Natural killer cell (primary cell): ENCODE results near the gene L3MBTL4. TPM values are rescaled to one million over a fixed set of nuclear protein-coding genes. Genes with fewer than 3 reads are reported as not detected.

ENCODE experiments used
- ATAC-seq, 3 donors: fragments of 150-1000 bp in 2 of 3; fragments of 200-7000 bp in 1 of 3; cut with Tn5 transposase; 1 replicate in 1 of 3; 2 replicates in 2 of 3; pipeline ENCODE4 v1.10.0; 2021; ENCODE audit warnings: mild to moderate bottlenecking in 2 of 3, moderate library complexity in 2 of 3
- DNase-seq, 2 donors: peaks; one replicate each; pipeline versions ENCODE4 v3.0.0 to v3.0.0-alpha.2; 2013 to 2021; ENCODE audit warnings: mixed read lengths in 1 of 2
- H3K27ac ChIP-seq: one replicate; pipeline ENCODE4 v1.5.1; 2013; ENCODE audit warnings: mild to moderate bottlenecking, low read length
- H3K27me3 ChIP-seq: one replicate; pipeline ENCODE4 v1.6.1; 2013; ENCODE audit warnings: low read length; ENCODE audit not compliant: control insufficient read depth, insufficient read depth
- H3K36me3 ChIP-seq: one replicate; pipeline ENCODE4 v1.6.1; 2013; ENCODE audit warnings: low read length; ENCODE audit not compliant: control insufficient read depth, insufficient read depth
- H3K4me1 ChIP-seq: one replicate; pipeline ENCODE4 v1.6.1; 2013; ENCODE audit warnings: low read length; ENCODE audit not compliant: control insufficient read depth, insufficient read depth
- H3K4me3 ChIP-seq: one replicate; pipeline ENCODE4 v1.5.1; 2013; ENCODE audit warnings: low read length
- H3K9me3 ChIP-seq: one replicate; pipeline ENCODE4 v1.6.1; 2013; ENCODE audit warnings: low read length; ENCODE audit not compliant: control insufficient read depth, insufficient read depth
- H3K27ac Mint-ChIP-seq, 2 donors: one replicate each; pipeline ENCODE4 v1.8.0; 2022; ENCODE audit warnings: mild to moderate bottlenecking in 2 of 2, mixed read lengths in 2 of 2, moderate library complexity in 1 of 2
- H3K27me3 Mint-ChIP-seq, 2 donors: one replicate each; pipeline ENCODE4 v1.8.0; 2022; ENCODE audit warnings: low read depth in 2 of 2, mixed read lengths in 2 of 2
- H3K36me3 Mint-ChIP-seq: one replicate; pipeline ENCODE4 v1.8.0; 2022; ENCODE audit warnings: mixed read lengths
- H3K4me1 Mint-ChIP-seq, 2 donors: one replicate each; pipeline ENCODE4 v1.8.0; 2022; ENCODE audit warnings: mixed read lengths in 2 of 2
- H3K4me3 Mint-ChIP-seq: one replicate; pipeline ENCODE4 v1.8.0; 2022; ENCODE audit warnings: mild to moderate bottlenecking, moderate library complexity, mixed read lengths
- H3K9me3 Mint-ChIP-seq, 2 donors: one replicate each; pipeline ENCODE4 v1.8.0; 2022; ENCODE audit warnings: mixed read lengths in 2 of 2
- CTCF ChIP-seq: fragments of 200-600 bp; IDR thresholded peaks from one replicate; pipeline ENCODE4 v1.8.0; 2022; ENCODE audit warnings: antibody characterized with exemption
- WGBS: methylation state at CpG from one replicate; pipeline ENCODE4 v1.1.7; 2013; ENCODE audit warnings: missing lambda C conversion rate; ENCODE audit not compliant: insufficient coverage; 5-methylcytosine and 5-hydroxymethylcytosine counted together
- intact Hi-C: fragments of 100-400 bp; cut with micrococcal nuclease; formaldehyde crosslinking; loops from one replicate; pipeline ENCODE4 v1.14.2; 2022
- total RNA-seq, 4 donors: library from RNA; stranded (reverse); fragments of 120-200 nt in 1 of 4; gene quantifications; one replicate each; pipeline versions ENCODE4 v1.2.3 to v1.2.4, GENCODE V29; 2013 to 2022

Gene L3MBTL4
- total RNA-seq, 3 donors from 2014 or later (not counting 1 experiment from before 2014, with no cell fraction given) = 27.9 to 34.2 (median 30.0) TPM

GRCh38 chr18:6058941-6059340, 355.8 kb downstream of the L3MBTL4 start:
- Mint-ChIP-seq H3K36me3 (peaks cover 3% of the 10 kb centered on the region), H3K27ac (no peak overlapping the region), H3K4me1 (peaks cover 11 to 14% of the 10 kb centered on the region in 2 donors), H3K4me3 (no peak overlapping the region), H3K27me3 (no peaks in the 10 kb centered on the region), H3K9me3 (no peaks in the 10 kb centered on the region)
- Histone ChIP-seq H3K9me3 (no peaks in the 10 kb centered on the region), H3K4me1 (no peaks in the 10 kb centered on the region), H3K4me3 (no peak overlapping the region), H3K27ac (no peak overlapping the region), H3K36me3 (no peaks in the 10 kb centered on the region), H3K27me3 (no peaks in the 10 kb centered on the region)
- 89% methylated on average over 5 of the region's 6 CpGs for WGBS
- DNase-seq = no peak
- peak in 1 of 3 donors; percentile 21 for ATAC-seq
- no peak for TF ChIP-seq CTCF
- intact Hi-C loops = no loop called here

DNA sequence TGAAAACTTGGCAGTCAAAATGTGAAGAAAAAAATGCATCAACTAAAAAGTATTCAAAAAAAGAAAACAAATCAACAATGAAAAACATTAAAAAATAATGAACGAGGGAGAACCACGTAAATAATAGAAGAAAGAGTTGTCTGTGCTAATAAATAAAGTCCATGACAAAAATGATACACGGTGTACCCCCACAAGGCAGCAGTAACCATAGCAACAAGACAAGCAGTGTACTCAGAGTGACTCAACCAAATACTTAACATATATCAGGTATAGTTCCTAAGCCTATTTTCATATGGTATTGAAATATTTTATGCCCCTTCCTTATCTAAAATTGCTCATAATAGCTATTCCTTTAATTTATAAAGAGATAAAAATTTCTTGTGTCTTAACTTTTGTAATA, 357.1 kb downstream of the L3MBTL4 start:
- Histone ChIP-seq H3K4me3 (no peak overlapping the region), H3K9me3 (no peaks in the 10 kb centered on the region), H3K27ac (no peak overlapping the region), H3K27me3 (no peaks in the 10 kb centered on the region), H3K36me3 (no peaks in the 10 kb centered on the region), H3K4me1 (no peaks in the 10 kb centered on the region)
- no peaks in the 10 kb centered on the region for H3K9me3 Mint-ChIP-seq
- no peak for TF ChIP-seq CTCF
- H3K36me3 Mint-ChIP-seq = no peaks in the 10 kb centered on the region
- H3K27me3 Mint-ChIP-seq = no peaks in the 10 kb centered on the region
- no peak overlapping the region for H3K4me3 Mint-ChIP-seq
- DNase-seq (no peak), ATAC-seq (no peak)
- WGBS = no CpG with 5 or more reads among the region's 3 CpGs
- intact Hi-C loops = no loop called here
- no peak overlapping the region for H3K27ac Mint-ChIP-seq
- peaks cover 11 to 14% of the 10 kb centered on the region in 2 donors for H3K4me1 Mint-ChIP-seq

DNA sequence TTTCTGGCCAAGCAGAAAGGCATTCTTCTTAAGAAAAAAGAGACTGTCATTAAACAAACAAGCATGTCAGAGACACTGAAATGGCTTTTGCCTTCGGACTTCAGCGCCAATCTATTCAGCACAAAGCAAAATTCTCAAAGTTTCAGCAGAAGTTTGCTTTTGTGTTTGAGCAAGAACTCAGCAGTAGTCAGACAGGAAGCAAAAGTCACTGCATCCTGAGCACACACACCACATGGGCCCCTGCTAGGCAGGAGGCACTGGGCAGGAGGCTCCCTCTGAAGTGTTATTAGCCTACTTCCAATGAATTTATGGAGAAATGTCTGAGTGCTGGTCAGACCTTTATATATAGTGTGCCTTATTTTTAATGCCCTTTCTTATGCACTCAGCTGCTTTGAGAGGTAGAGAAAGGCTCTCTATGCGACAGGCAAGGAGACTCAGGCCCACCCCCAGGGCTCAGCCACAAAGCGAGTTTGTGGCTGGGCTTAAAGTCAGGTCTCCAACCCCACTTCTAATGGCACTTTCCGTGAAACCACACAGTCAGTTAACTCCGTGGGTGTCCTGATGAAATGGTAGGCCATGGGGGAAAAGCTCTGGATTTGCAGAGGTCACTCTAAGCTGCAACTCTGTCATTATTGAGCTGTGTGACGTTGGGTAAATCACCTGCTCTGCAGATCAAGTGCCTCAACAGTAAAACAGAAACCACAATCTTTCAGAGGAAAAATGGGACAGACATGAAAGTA, 358.4 kb downstream of the L3MBTL4 start:
- Mint-ChIP-seq H3K27me3 (no peaks in the 10 kb centered on the region), H3K9me3 (no peaks in the 10 kb centered on the region), H3K4me1 (peaks cover 11 to 14% of the 10 kb centered on the region in 2 donors), H3K36me3 (no peaks in the 10 kb centered on the region), H3K4me3 (no peak overlapping the region), H3K27ac (peak overlapping the region in 1 of 2 donors; percentile 61)
- Histone ChIP-seq H3K4me3 (no peak overlapping the region), H3K4me1 (no peaks in the 10 kb centered on the region), H3K36me3 (no peaks in the 10 kb centered on the region), H3K27ac (no peak overlapping the region), H3K9me3 (no peaks in the 10 kb centered on the region), H3K27me3 (no peaks in the 10 kb centered on the region)
- peak; percentile 36 to 70 (median 59) for ATAC-seq
- TF ChIP-seq CTCF = no peak
- intact Hi-C loops = no loop called here
- WGBS = 22% methylated on average over 7 of the region's 7 CpGs
- no peak for DNase-seq

GRCh38 chr18:6055711-6056110, 359.0 kb downstream of the L3MBTL4 start:
- Mint-ChIP-seq H3K4me1 (peaks cover 11 to 14% of the 10 kb centered on the region in 2 donors), H3K9me3 (no peaks in the 10 kb centered on the region), H3K27me3 (no peaks in the 10 kb centered on the region), H3K27ac (no peak overlapping the region), H3K4me3 (no peak overlapping the region), H3K36me3 (no peaks in the 10 kb centered on the region)
- WGBS = 88% methylated on average over 4 of the region's 5 CpGs
- DNase-seq (no peak), ATAC-seq (no peak)
- no peaks in the 10 kb centered on the region for H3K27me3 ChIP-seq
- H3K36me3 ChIP-seq = no peaks in the 10 kb centered on the region
- intact Hi-C loops = no loop called here
- H3K4me1 ChIP-seq = no peaks in the 10 kb centered on the region
- H3K27ac ChIP-seq = no peak overlapping the region
- H3K4me3 ChIP-seq = no peak overlapping the region
- no peaks in the 10 kb centered on the region for H3K9me3 ChIP-seq
- no peak for TF ChIP-seq CTCF
